ENCODE measurements around the gene MYL6B.

MYL6B gene

GRCh38 chr12:56159482-56160192, 7.2 kb downstream of the MYL6B start:
- DNase-seq (ENCODE audit: low read depth in 1 of 2, low spot score in 1 of 2), result no peak
- in situ Hi-C loops (cut with HindIII; ENCODE audit: low pct_unique_long_range_greater_than_20kb, low sequenced_read_pairs), result no loop called here
- TF ChIP-seq JUND (IDR thresholded peaks at IDR 0.05; ENCODE audit: low read depth), result no peak

GRCh38 chr12:56160193-56160763, 7.9 kb downstream of the MYL6B start:
- in situ Hi-C loops (cut with HindIII; ENCODE audit: low pct_unique_long_range_greater_than_20kb, low sequenced_read_pairs), result no loop called here
- no peak for DNase-seq (ENCODE audit: low read depth in 1 of 2, low spot score in 1 of 2)
- TF ChIP-seq JUND (IDR thresholded peaks at IDR 0.05; ENCODE audit: low read depth), result no peak

GRCh38 chr12:56160894-56161689, 8.7 kb downstream of the MYL6B start:
- in situ Hi-C loops (cut with HindIII; ENCODE audit: low pct_unique_long_range_greater_than_20kb, low sequenced_read_pairs), result no loop called here
- TF ChIP-seq JUND (IDR thresholded peaks at IDR 0.05; ENCODE audit: low read depth), result no peak
- DNase-seq (ENCODE audit: low read depth in 1 of 2, low spot score in 1 of 2), result no peak

GRCh38 chr12:56161690-56162351, 9.4 kb downstream of the MYL6B start:
- in situ Hi-C loops (cut with HindIII; ENCODE audit: low pct_unique_long_range_greater_than_20kb, low sequenced_read_pairs), result no loop called here
- no peak for TF ChIP-seq JUND (IDR thresholded peaks at IDR 0.05; ENCODE audit: low read depth)
- no peak for DNase-seq (ENCODE audit: low read depth in 1 of 2, low spot score in 1 of 2)

DNA sequence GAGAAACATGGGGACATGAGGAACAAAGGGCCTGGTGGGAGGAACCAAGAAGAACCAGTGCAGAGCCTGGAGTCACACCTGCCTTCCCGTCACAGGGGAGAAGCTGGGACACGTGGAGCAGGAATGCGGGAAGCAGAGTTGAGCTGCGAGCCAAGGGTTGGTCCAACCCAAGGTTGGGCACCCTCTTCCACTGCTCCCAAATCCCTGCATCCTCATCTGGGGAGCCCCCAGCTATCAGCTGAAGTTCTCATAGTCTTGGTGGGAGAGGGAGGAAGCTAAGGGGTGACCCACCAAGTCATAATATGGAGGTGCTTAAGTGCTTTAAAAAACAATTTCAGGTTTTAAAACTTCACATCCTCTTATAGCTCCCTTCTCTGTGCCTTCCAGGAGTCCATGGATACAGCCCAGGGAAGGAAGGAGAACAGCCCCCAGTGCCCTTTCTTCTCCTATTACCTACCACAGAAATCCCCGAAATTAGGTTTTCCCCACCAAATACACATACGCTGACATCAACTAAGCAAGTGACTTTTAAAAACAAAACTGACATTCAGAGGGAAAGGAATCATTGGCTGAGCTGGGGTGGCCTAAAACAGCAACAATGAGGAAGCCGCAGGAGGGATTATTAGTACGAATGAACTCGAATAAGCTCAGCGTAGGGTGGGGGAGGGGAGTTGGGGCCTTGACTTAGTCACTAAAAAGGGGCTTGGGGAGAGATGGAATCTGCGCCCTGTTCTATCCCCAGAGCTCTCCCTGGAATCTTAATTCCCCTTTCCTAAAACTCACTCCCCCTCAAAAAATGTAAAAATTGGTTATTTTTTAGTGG, 10.3 kb downstream of the MYL6B start:
- in situ Hi-C loops (cut with HindIII; ENCODE audit: low pct_unique_long_range_greater_than_20kb, low sequenced_read_pairs), result no loop called here
- no peak for TF ChIP-seq JUND (IDR thresholded peaks at IDR 0.05; ENCODE audit: low read depth)
- no peak for DNase-seq (ENCODE audit: low read depth in 1 of 2, low spot score in 1 of 2)

- no peak for TF ChIP-seq JUND (IDR thresholded peaks at IDR 0.05; ENCODE audit: low read depth)
- in situ Hi-C loops (cut with HindIII; ENCODE audit: low pct_unique_long_range_greater_than_20kb, low sequenced_read_pairs), result no loop called here
- no peak for DNase-seq (ENCODE audit: low read depth in 1 of 2, low spot score in 1 of 2)
These were observed 11.4 kb downstream of the MYL6B start for GRCh38 chr12:56163533-56164344.

DNA sequence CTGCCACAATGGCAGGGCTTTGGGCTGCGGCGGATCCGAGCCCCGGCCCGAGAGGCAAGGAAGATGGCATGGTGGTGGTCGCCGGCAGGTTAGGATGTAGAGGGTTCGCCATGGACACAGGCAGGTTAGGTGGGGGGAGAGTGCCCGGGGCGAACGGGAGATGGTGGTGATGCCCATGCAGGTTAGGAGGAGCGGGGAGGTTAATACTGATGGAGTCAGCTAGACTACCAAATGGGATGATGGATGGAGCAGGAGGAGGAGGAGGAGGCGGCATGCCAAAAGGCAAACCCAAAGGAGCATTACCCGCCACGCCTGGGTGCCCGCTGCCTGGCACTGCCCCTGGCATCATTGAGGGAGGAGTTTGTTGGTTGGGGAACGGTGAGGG, 11.9 kb downstream of the MYL6B start:
- TF ChIP-seq JUND (IDR thresholded peaks at IDR 0.05; ENCODE audit: low read depth), result no peak
- DNase-seq (ENCODE audit: low read depth in 1 of 2, low spot score in 1 of 2), result no peak
- in situ Hi-C loops (cut with HindIII; ENCODE audit: low pct_unique_long_range_greater_than_20kb, low sequenced_read_pairs), result no loop called here

DNA sequence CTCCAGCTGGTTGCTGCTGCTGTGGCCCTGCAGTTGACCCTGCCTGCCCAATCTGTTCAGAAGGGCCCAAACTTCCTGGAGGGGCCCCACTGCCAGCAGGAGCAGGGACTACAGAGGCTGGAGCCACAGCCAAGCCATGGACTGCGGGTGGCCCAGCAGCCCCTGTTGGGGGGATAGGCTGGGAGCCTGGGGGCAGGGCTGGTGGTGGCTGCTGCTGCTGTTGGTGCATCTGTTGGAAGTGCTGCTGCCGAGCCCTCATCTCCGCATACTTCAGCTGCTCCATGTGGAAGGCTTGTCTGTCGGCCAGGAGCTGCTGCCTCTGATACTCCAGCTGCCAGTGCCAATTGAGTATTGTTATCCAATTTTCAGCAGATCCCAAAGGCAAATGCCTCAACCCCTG, 13.0 kb downstream of the MYL6B start:
- in situ Hi-C loops (cut with HindIII; ENCODE audit: low pct_unique_long_range_greater_than_20kb, low sequenced_read_pairs), result no loop called here
- DNase-seq (ENCODE audit: low read depth in 1 of 2, low spot score in 1 of 2), result no peak

GRCh38 chr12:56169229-56169759, 16.9 kb downstream of the MYL6B start:
- in situ Hi-C loops (cut with HindIII; ENCODE audit: low pct_unique_long_range_greater_than_20kb, low sequenced_read_pairs), result no loop called here
- no peak for TF ChIP-seq JUND (IDR thresholded peaks at IDR 0.05; ENCODE audit: low read depth)
- no peak for DNase-seq (ENCODE audit: low read depth in 1 of 2, low spot score in 1 of 2)

More for the DNA sequence above, 13.0 kb downstream of the MYL6B start:
- no peak for TF ChIP-seq JUND (IDR thresholded peaks at IDR 0.05; ENCODE audit: low read depth)

DNA sequence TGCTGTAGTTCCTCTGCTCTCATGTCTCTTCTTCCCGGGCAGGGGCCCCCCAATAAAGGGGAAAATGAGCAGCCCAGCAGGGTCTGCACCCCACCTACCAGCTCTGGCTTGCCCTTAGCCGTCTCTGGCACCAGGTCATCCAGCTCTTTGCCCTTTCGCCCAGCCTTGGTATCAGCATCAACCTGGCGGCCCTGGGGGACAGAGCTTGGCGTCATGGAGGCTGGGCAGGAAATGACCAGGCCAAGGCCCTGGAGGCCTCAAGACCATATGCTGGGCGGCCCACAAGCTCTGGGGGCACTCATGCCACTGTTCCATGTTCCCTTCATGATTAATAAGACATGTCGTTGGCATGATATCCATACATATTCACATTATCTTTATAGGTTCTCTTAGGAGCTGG, 20.5 kb downstream of the MYL6B start:
- DNase-seq (ENCODE audit: low read depth in 1 of 2, low spot score in 1 of 2), result no peak
- in situ Hi-C loops (cut with HindIII; ENCODE audit: low pct_unique_long_range_greater_than_20kb, low sequenced_read_pairs), result no loop called here
- TF ChIP-seq JUND (IDR thresholded peaks at IDR 0.05; ENCODE audit: low read depth), result no peak

GRCh38 chr12:56178347-56178746, 26.0 kb downstream of the MYL6B start:
- no peak for DNase-seq (ENCODE audit: low read depth in 1 of 2, low spot score in 1 of 2)
- TF ChIP-seq JUND (IDR thresholded peaks at IDR 0.05; ENCODE audit: low read depth), result no peak
- in situ Hi-C loops (cut with HindIII; ENCODE audit: low pct_unique_long_range_greater_than_20kb, low sequenced_read_pairs), result no loop called here
